Type B pancreatic cell (in vitro differentiated cells): ENCODE measurements around the gene SS18. TPM values are rescaled to one million over a fixed set of nuclear protein-coding genes. Genes with fewer than 3 reads are reported as not detected.

Source experiments
- DNase-seq: peaks from one replicate; pipeline ENCODE4 v3.0.0; 2021; ENCODE audit warnings: mixed read lengths; ENCODE audit not compliant: unreplicated experiment; ENCODE audit errors: extremely low spot score
- H3K27ac Mint-ChIP-seq: 2 replicates; pipeline ENCODE4 v1.8.0; 2021; ENCODE audit warnings: mild to moderate bottlenecking, mixed read lengths
- H3K27me3 Mint-ChIP-seq: 2 replicates; pipeline ENCODE4 v1.8.0; 2021; ENCODE audit warnings: mixed read lengths
- H3K36me3 Mint-ChIP-seq: 2 replicates; pipeline ENCODE4 v1.8.0; 2021; ENCODE audit warnings: mixed read lengths
- H3K4me1 Mint-ChIP-seq: one replicate; pipeline ENCODE4 v1.8.0; 2021; ENCODE audit warnings: mixed read lengths; ENCODE audit not compliant: unreplicated experiment
- H3K4me3 Mint-ChIP-seq: 2 replicates; pipeline ENCODE4 v1.8.0; 2021; ENCODE audit warnings: mild to moderate bottlenecking, mixed read lengths
- H3K9me3 Mint-ChIP-seq: 2 replicates; pipeline ENCODE4 v1.8.0; 2021; ENCODE audit warnings: mixed read lengths
- total RNA-seq: library from RNA; stranded (reverse); gene quantifications from 2 replicates; pipeline ENCODE4 v1.2.1, GENCODE V29; 2021; ENCODE audit warnings: low replicate concordance
- TF ChIP-seq, protein P1 (sequence below): fragments of 200-600 bp; sonication (generic); conservative IDR thresholded peaks from 2 replicates; pipeline ENCODE4 v1.5.0; 2021; ENCODE audit warnings: antibody characterized with exemption, mild to moderate bottlenecking

The SS18 gene
- total RNA-seq, 1 donor from 2014 or later: 85.7 TPM

GRCh38 chr18:26003356-26003755, 87.1 kb downstream of the SS18 start:
- H3K27ac Mint-ChIP-seq: no peak overlapping the region
- H3K4me1 Mint-ChIP-seq: peaks cover 5% of the 10 kb centered on the region
- no peak for DNase-seq
- no peaks in the 10 kb centered on the region for H3K27me3 Mint-ChIP-seq
- peaks cover 7% of the 10 kb centered on the region for H3K9me3 Mint-ChIP-seq
- H3K4me3 Mint-ChIP-seq: no peak overlapping the region
- TF ChIP-seq, protein P1, sequence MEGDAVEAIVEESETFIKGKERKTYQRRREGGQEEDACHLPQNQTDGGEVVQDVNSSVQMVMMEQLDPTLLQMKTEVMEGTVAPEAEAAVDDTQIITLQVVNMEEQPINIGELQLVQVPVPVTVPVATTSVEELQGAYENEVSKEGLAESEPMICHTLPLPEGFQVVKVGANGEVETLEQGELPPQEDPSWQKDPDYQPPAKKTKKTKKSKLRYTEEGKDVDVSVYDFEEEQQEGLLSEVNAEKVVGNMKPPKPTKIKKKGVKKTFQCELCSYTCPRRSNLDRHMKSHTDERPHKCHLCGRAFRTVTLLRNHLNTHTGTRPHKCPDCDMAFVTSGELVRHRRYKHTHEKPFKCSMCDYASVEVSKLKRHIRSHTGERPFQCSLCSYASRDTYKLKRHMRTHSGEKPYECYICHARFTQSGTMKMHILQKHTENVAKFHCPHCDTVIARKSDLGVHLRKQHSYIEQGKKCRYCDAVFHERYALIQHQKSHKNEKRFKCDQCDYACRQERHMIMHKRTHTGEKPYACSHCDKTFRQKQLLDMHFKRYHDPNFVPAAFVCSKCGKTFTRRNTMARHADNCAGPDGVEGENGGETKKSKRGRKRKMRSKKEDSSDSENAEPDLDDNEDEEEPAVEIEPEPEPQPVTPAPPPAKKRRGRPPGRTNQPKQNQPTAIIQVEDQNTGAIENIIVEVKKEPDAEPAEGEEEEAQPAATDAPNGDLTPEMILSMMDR: no peak
- H3K36me3 Mint-ChIP-seq: no peaks in the 10 kb centered on the region

DNA sequence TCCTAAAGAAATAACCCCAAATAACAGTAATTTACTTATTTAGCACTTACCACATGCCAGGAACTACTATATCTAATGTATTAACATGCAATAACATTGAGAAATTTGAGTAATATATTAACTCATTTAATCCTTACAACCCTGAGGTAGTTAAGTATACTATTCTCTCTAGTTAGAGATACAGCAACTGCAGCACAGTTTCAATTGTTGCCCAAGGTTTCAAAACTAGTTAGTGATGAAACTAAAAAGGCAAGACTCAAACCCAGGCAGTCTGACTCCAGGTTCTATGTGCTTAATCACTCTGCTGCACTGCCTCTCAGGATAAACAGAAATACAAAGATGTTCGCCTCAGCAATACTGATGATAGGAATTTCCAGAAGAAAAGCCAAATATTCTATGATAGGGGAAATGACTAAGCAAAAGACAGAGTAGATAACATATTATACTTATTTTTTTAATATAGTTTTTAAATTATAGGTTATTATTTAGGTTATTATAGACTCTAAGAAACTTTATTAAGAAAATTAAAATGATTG, 88.0 kb downstream of the SS18 start:
- no peak overlapping the region for H3K27ac Mint-ChIP-seq
- no peak overlapping the region for H3K4me3 Mint-ChIP-seq
- peaks cover 7% of the 10 kb centered on the region for H3K9me3 Mint-ChIP-seq
- no peak for DNase-seq
- H3K27me3 Mint-ChIP-seq: no peaks in the 10 kb centered on the region
- TF ChIP-seq, protein P1: no peak
- H3K4me1 Mint-ChIP-seq: peaks cover 5% of the 10 kb centered on the region
- H3K36me3 Mint-ChIP-seq: no peaks in the 10 kb centered on the region

- H3K27ac Mint-ChIP-seq: no peak overlapping the region
- TF ChIP-seq, protein P1: no peak
- peaks cover 7% of the 10 kb centered on the region for H3K9me3 Mint-ChIP-seq
Observed at GRCh38 chr18:25998461-25998860, 92.0 kb downstream of the SS18 start.

DNA sequence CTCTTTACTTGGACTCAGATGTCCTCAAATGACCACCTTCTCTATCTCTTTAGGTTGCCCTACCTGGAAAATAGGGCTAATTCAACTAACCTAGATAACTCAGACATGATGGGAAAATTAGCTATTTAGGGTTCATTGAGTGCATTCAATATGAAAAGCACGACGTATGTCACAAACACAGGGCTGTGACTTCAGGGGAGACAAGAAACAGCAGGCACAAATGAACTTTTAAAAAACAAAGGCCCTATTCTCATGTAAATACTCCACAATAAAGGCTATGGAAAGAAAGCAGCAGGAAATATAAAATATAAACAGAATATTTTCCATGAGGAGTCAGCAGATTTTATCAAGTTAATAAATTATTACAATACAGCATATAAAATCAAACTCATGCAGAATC, 97.8 kb downstream of the SS18 start:
- TF ChIP-seq, protein P1: no peak
- no peak for DNase-seq
- Mint-ChIP-seq H3K27ac (no peak overlapping the region), H3K4me3 (no peak overlapping the region), H3K36me3 (no peaks in the 10 kb centered on the region), H3K4me1 (no peaks in the 10 kb centered on the region), H3K9me3 (no peaks in the 10 kb centered on the region), H3K27me3 (no peaks in the 10 kb centered on the region)

More at GRCh38 chr18:25998461-25998860, 92.0 kb downstream of the SS18 start:
- Mint-ChIP-seq H3K36me3 (no peaks in the 10 kb centered on the region), H3K4me1 (peaks cover 3% of the 10 kb centered on the region), H3K4me3 (no peak overlapping the region), H3K27me3 (no peaks in the 10 kb centered on the region)
- DNase-seq: no peak

DNA sequence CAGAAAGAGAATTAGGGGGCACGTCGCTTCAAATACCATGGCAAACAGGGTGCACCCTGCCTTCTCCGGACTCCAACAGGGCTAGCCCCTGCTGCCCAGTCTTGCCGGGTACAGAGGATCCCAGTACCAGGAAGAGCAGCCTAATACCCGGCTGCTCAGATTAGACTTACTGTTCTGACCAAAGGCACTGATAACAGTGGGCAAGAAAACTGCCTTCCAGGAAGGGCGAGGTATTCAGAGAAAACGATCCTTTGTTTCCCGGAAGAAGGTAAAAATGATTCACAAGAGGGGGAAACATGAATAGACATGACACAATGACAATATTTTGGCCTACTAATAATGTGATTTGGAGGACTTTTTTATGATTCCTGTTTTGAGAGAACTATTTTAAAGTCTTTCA, 99.9 kb downstream of the SS18 start:
- no peaks in the 10 kb centered on the region for H3K9me3 Mint-ChIP-seq
- peaks cover 4% of the 10 kb centered on the region for H3K4me1 Mint-ChIP-seq
- no peak overlapping the region for H3K4me3 Mint-ChIP-seq
- no peak overlapping the region for H3K27ac Mint-ChIP-seq
- H3K36me3 Mint-ChIP-seq: no peaks in the 10 kb centered on the region
- TF ChIP-seq, protein P1: no peak
- no peaks in the 10 kb centered on the region for H3K27me3 Mint-ChIP-seq
- DNase-seq: no peak
